BJ (cell line): ENCODE data around the gene PCDHGB3. TPM values are rescaled to one million over a fixed set of nuclear protein-coding genes. Genes with fewer than 3 reads are reported as not detected.
"Not testable (repeated sequence)": the region's sequence is repeated elsewhere in the genome, so short reads cannot be mapped to it uniquely, and the experiment has no call there.

Source experiments
- CTCF ChIA-PET: fragments of 350-600 bp; formaldehyde crosslinking; extraction: SDS; loops from one replicate; lab custom pipeline; 2021; ENCODE audit warnings: antibody characterized with exemption, inconsistent platforms; lab: Yijun Ruan, JAX
- POLR2A ChIA-PET: fragments of 300-600 bp; sonication (Branson Sonifier 250); formaldehyde crosslinking; extraction: SDS; loops from one replicate; lab custom pipeline; 2021; ENCODE audit warnings: antibody characterized with exemption; lab: Charles Lee
- DNase-seq: peaks from one replicate; pipeline ENCODE4 v3.0.0-alpha.2; 2011; ENCODE audit warnings: low read depth
- H3K27me3 ChIP-seq: 2 replicates; pipeline ENCODE4 v1.6.0; 2011; ENCODE audit warnings: low read length; ENCODE audit not compliant: control insufficient read depth, insufficient read depth
- H3K36me3 ChIP-seq: 2 replicates; pipeline ENCODE4 v1.5.1; 2011; ENCODE audit warnings: low read length; ENCODE audit not compliant: control insufficient read depth, insufficient read depth
- H3K4me3 ChIP-seq: 2 replicates; pipeline ENCODE4 v1.5.1; 2011; ENCODE audit warnings: low read depth, mild to moderate bottlenecking, control low read depth, low read length
- CTCF ChIP-seq: IDR thresholded peaks from 2 replicates; pipeline ENCODE4 v1.5.1; 2011; ENCODE audit warnings: low read depth, mild to moderate bottlenecking, control low read depth, inconsistent platforms, low read length, moderate library complexity; ENCODE audit not compliant: insufficient read depth
- polyA plus RNA-seq: library from polyadenylated mRNA; depleted of rRNA; stranded (reverse); fragments of >200 nt; gene quantifications from 2 replicates; pipeline ENCODE4 v1.2.3, GENCODE V29; 2011

PCDHGB3 gene
- polyA plus RNA-seq, 1 experiment: 3.0 TPM

- CTCF ChIA-PET: interaction anchor here (0.6 to 11.7 kb wide), 18 partner anchors 8 to 236 kb away, joined by 3 to 85 read pairs (median 7); partner anchors contain the start of genes PCDHB6, PCDHGA10, PCDHGA2 and PCDHGA3
- POLR2A ChIA-PET: interaction anchor here (0.6 to 0.7 kb wide), 2 partner anchors 10 to 227 kb away, joined by 3 to 14 read pairs; partner anchors contain the start of gene TAF7
- TF ChIP-seq CTCF: peak; percentile 75
- H3K27me3 ChIP-seq: peaks cover 5% of the 10 kb centered on the region; the same call in 1 of the 2 replicates
- no peaks in the 10 kb centered on the region for H3K36me3 ChIP-seq
- peak within 1 kb of the TSS; percentile 44 for H3K4me3 ChIP-seq
- DNase-seq: no peak
These were observed 39.6 kb upstream of the PCDHGB3 start, which contains the start of gene PCDHGA1 for GRCh38 chr5:141330299-141331080. PCDHGA1 (plus strand) TSS chr5:141330514.

- H3K36me3 ChIP-seq, DNase-seq, H3K4me3 ChIP-seq, POLR2A ChIA-PET, H3K27me3 ChIP-seq: not testable (repeated sequence)
- CTCF ChIA-PET: interaction anchor here (0.6 to 2.2 kb wide), 4 partner anchors 11 to 231 kb away, joined by 3 to 12 read pairs (median 4); partner anchors contain the start of genes PCDHGA3 and PCDHGB6
These were observed 37.5 kb upstream of the PCDHGB3 start for GRCh38 chr5:141332571-141332970.

GRCh38 chr5:141338538-141339306 is 31.3 kb upstream of the PCDHGB3 start, which contains the start of gene PCDHGA2:
PCDHGA2 (plus strand) TSS chr5:141338760.
- peak; percentile 66 for TF ChIP-seq CTCF
- Histone ChIP-seq H3K36me3 (no peaks in the 10 kb centered on the region), H3K27me3 (no peaks in the 10 kb centered on the region), H3K4me3 (peak within 1 kb of the TSS; percentile 38)
- POLR2A ChIA-PET: no interaction called here
- CTCF ChIA-PET: interaction anchor here (0.6 to 2.9 kb wide), 27 partner anchors 9 to 281 kb away, joined by 3 to 37 read pairs (median 4); partner anchors contain the start of genes PCDHGA1, PCDHGA10, PCDHGA4 and PCDHGA6
- no peak for DNase-seq

- POLR2A ChIA-PET, H3K4me3 ChIP-seq, H3K36me3 ChIP-seq, H3K27me3 ChIP-seq, DNase-seq: not testable (repeated sequence)
- CTCF ChIA-PET: interaction anchor here (1.3 to 2.1 kb wide), 2 partner anchors 10 to 21 kb away, joined by 3 to 4 read pairs; partner anchors contain the start of gene TAF7
These were observed 29.2 kb upstream of the PCDHGB3 start for GRCh38 chr5:141340781-141341354.

GRCh38 chr5:141342773-141343172 is 27.3 kb upstream of the PCDHGB3 start:
- Histone ChIP-seq H3K4me3 (no peak overlapping the region), H3K27me3 (no peaks in the 10 kb centered on the region), H3K36me3 (no peaks in the 10 kb centered on the region)
- TF ChIP-seq CTCF: no peak
- POLR2A ChIA-PET: no interaction called here
- DNase-seq: no peak
- CTCF ChIA-PET: interaction anchor here (0.5 to 3.4 kb wide), 10 partner anchors 10 to 220 kb away, joined by 3 to 17 read pairs (median 6); partner anchors contain the start of genes PCDHGA1, PCDHGA4, PCDHGB2 and TAF7
